Glutamatergic neuron (in vitro differentiated cells): ENCODE measurements around the gene LDLRAD3. TPM values are rescaled to one million over a fixed set of nuclear protein-coding genes. Genes with fewer than 3 reads are reported as not detected.

Experiments used
- DNase-seq: peaks from one replicate; pipeline ENCODE4 v3.0.0; 2022
- H3K27ac Mint-ChIP-seq: one replicate; pipeline ENCODE4 v1.8.0; 2020; ENCODE audit warnings: mild to moderate bottlenecking, mixed read lengths, inconsistent platforms; ENCODE audit not compliant: unreplicated experiment
- H3K27me3 Mint-ChIP-seq: one replicate; pipeline ENCODE4 v1.8.0; 2020; ENCODE audit warnings: mild to moderate bottlenecking, moderate library complexity, mixed read lengths, inconsistent platforms; ENCODE audit not compliant: unreplicated experiment
- H3K36me3 Mint-ChIP-seq: one replicate; pipeline ENCODE4 v1.8.0; 2020; ENCODE audit warnings: mild to moderate bottlenecking, mixed read lengths, inconsistent platforms; ENCODE audit not compliant: unreplicated experiment
- H3K4me1 Mint-ChIP-seq: one replicate; pipeline ENCODE4 v1.8.0; 2020; ENCODE audit warnings: mild to moderate bottlenecking, low read depth, mixed read lengths, inconsistent platforms; ENCODE audit not compliant: unreplicated experiment
- H3K4me3 Mint-ChIP-seq: one replicate; pipeline ENCODE4 v1.8.0; 2020; ENCODE audit warnings: mild to moderate bottlenecking, mixed read lengths, inconsistent platforms; ENCODE audit not compliant: unreplicated experiment
- H3K9me3 Mint-ChIP-seq: one replicate; pipeline ENCODE4 v1.8.0; 2020; ENCODE audit warnings: mild to moderate bottlenecking, moderate library complexity, mixed read lengths, inconsistent platforms; ENCODE audit not compliant: unreplicated experiment
- total RNA-seq: library from RNA; stranded (reverse); fragmentation: NEBNext Ultra II Directional; extraction: Animal tissue kit (Norgen Biotek cat#: 25700); gene quantifications from one replicate; pipeline ENCODE4 v1.2.1, GENCODE V29; 2021; ENCODE audit not compliant: unreplicated experiment
- TF ChIP-seq, protein P1 (sequence below): fragments of 200-600 bp; sonication (generic); IDR thresholded peaks from one replicate; pipeline ENCODE4 v1.5.0; 2021; ENCODE audit not compliant: partially characterized antibody, unreplicated experiment

The LDLRAD3 gene
- total RNA-seq, 1 donor from 2014 or later: 59.9 TPM

DNA sequence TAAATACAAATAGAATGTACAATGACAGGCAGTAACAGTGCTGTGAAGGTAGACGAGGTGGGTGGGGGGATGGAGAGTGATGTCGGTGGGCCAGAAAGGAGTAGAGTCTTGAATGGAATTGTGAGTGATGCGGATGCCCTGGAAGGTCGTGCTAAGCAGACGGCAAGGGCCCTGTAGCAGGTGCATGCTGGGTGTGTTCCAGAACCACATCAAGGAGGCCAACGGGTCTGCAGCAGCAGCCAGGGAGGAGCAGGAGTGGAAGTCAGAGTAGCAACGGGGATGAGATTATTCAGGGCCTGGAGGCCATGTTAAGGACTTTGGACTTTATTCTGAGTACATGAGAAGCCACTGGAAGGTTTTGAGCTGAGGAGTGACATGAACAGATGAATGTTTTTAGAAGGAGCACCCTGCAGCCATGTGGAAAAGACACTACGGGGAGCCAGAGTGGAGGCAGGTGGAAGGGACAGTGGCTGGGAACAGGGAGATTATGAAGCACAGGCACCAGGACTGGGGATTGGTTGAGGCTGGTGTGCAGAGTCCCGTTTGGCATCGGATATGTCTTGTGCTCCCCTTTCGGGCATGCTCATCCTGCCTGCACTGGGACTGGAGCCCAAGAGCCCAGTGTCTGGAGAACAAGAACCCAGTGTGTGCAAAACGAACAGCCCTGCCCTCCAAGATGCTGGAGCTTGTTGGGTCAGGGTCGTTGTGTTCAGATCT is 271.3 kb downstream of the LDLRAD3 start:
- Mint-ChIP-seq H3K4me1 (peaks cover 30% of the 10 kb centered on the region), H3K9me3 (peaks cover 5% of the 10 kb centered on the region), H3K4me3 (no peak overlapping the region), H3K36me3 (peaks cover 4% of the 10 kb centered on the region), H3K27me3 (no peaks in the 10 kb centered on the region), H3K27ac (peak overlapping the region; percentile 13)
- TF ChIP-seq, protein P1, sequence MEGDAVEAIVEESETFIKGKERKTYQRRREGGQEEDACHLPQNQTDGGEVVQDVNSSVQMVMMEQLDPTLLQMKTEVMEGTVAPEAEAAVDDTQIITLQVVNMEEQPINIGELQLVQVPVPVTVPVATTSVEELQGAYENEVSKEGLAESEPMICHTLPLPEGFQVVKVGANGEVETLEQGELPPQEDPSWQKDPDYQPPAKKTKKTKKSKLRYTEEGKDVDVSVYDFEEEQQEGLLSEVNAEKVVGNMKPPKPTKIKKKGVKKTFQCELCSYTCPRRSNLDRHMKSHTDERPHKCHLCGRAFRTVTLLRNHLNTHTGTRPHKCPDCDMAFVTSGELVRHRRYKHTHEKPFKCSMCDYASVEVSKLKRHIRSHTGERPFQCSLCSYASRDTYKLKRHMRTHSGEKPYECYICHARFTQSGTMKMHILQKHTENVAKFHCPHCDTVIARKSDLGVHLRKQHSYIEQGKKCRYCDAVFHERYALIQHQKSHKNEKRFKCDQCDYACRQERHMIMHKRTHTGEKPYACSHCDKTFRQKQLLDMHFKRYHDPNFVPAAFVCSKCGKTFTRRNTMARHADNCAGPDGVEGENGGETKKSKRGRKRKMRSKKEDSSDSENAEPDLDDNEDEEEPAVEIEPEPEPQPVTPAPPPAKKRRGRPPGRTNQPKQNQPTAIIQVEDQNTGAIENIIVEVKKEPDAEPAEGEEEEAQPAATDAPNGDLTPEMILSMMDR: no peak
- DNase-seq: no peak

DNA sequence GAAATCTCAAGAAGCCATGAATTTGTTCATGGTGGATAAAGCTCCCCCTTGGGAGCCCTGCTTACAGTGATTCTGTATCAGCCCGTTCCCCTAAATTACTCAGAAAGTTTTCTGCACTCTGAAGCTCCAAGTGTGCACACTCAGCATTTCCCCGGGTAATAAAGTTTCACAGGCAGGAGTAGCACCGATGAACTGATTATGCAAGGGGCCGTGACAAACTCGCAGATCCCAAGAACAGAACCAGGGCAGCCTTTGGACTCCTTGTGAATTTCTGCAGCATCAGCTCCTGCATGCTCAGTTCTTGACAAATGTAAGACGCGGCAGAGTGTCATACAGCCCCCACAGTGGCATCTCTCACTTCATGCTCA is 271.8 kb downstream of the LDLRAD3 start:
- DNase-seq: no peak
- no peak overlapping the region for H3K4me3 Mint-ChIP-seq
- TF ChIP-seq, protein P1: no peak
- H3K27me3 Mint-ChIP-seq: no peaks in the 10 kb centered on the region
- H3K27ac Mint-ChIP-seq: no peak overlapping the region
- peaks cover 5% of the 10 kb centered on the region for H3K9me3 Mint-ChIP-seq
- H3K4me1 Mint-ChIP-seq: peaks cover 30% of the 10 kb centered on the region
- H3K36me3 Mint-ChIP-seq: peaks cover 9% of the 10 kb centered on the region

DNA sequence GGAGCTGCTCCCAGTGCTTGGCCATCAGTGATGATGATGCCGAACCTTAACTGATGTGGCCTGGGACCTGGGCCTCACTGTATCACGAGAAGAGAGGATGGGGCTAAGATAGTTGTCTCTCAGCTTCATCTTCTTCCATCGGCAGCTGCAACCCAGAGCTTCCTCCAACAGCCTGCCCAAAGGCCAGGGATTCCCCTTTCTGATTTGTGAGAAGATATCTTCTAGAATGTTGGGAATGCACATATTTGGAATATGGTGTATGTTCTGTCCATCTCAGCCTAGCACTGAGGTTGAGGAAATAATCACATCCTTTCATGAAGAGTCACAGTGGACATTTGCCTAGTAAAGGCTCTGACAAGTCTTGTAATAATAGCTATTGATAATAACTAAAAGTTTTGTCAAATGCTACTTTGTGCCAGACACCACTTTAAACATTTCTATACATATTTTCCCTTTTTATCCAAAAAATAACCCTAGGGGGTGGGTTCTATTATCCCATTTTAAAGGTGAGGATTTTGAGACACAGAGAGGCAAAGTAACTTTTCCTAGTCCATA is 272.3 kb downstream of the LDLRAD3 start:
- H3K9me3 Mint-ChIP-seq: peaks cover 5% of the 10 kb centered on the region
- no peak for DNase-seq
- no peak overlapping the region for H3K27ac Mint-ChIP-seq
- no peak overlapping the region for H3K4me3 Mint-ChIP-seq
- no peaks in the 10 kb centered on the region for H3K27me3 Mint-ChIP-seq
- TF ChIP-seq, protein P1: no peak
- peaks cover 30% of the 10 kb centered on the region for H3K4me1 Mint-ChIP-seq
- H3K36me3 Mint-ChIP-seq: peaks cover 10% of the 10 kb centered on the region

DNA sequence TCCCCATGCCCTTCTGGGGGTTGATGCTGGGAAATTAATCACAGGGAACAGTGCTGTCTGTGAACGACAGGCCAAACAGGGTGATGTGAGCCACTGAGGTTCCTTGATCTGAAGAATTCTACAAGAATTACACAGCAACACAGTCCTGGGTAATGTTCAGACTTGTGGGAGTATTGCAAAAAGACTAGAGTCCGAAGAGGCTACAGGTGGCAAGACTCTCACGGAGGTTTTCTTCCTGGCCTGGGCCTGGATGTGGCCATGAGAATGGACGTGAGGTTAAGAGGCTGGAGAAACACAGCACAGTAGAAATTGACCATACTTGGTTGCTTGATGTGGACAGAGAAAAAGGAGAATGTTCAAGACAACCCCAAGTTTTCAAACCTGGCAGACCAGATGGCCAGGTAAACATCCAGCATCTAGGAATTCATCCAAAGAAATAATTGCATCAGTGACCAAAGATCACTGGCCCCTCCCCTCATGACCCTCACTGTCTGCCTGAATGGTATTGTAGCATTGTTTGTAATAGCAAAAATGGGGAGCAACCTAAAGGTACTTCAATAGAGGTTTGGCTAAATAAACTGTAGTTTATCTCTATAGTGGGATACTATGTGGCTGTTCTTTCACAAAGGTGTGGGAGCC is 274.5 kb downstream of the LDLRAD3 start:
- TF ChIP-seq, protein P1: no peak
- Mint-ChIP-seq H3K27ac (no peak overlapping the region), H3K4me3 (no peak overlapping the region), H3K27me3 (peaks cover 3% of the 10 kb centered on the region), H3K4me1 (peaks cover 24% of the 10 kb centered on the region), H3K9me3 (peaks cover 2% of the 10 kb centered on the region), H3K36me3 (peaks cover 10% of the 10 kb centered on the region)
- no peak for DNase-seq

DNA sequence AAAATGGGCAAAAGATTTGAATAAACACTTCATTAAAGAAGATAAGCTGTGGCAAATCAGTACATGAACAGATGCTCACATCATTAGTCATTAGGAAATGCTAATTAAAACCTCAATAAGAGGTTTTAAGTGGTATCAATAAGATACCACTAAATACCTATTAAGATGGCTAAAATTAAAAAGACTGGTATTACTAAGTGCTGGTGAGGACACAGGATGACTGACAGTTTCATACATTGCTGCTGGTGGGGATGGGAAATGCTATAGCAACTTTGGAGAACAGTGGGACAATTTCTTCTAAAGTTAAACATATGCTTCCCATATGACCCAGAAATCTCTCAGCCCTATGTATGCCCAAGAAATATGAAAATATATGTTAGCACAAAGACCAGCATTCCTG is 276.1 kb downstream of the LDLRAD3 start:
- H3K9me3 Mint-ChIP-seq: no peaks in the 10 kb centered on the region
- DNase-seq: no peak
- no peak overlapping the region for H3K4me3 Mint-ChIP-seq
- peaks cover 3% of the 10 kb centered on the region for H3K27me3 Mint-ChIP-seq
- peaks cover 14% of the 10 kb centered on the region for H3K4me1 Mint-ChIP-seq
- TF ChIP-seq, protein P1: no peak
- H3K36me3 Mint-ChIP-seq: peaks cover 10% of the 10 kb centered on the region
- H3K27ac Mint-ChIP-seq: no peak overlapping the region
